CD14-positive monocyte (primary cell): ENCODE measurements around the gene ARID1B. TPM values are rescaled to one million over a fixed set of nuclear protein-coding genes. Genes with fewer than 3 reads are reported as not detected.

ENCODE experiments used
- DNase-seq, 3 donors: peaks; one replicate each; pipeline ENCODE4 v3.0.0-alpha.2; 2011 to 2022
- H2AFZ ChIP-seq: 2 replicates; pipeline ENCODE4 v1.6.0; 2012; ENCODE audit warnings: mild to moderate bottlenecking, low read depth, low read length, inconsistent platforms; ENCODE audit not compliant: insufficient read depth, poor library complexity, severe bottlenecking
- H3K27ac ChIP-seq, 2 donors: 1 replicate in 1 of 2; 2 replicates in 1 of 2; pipeline ENCODE4 v1.5.1; 2012 to 2013; ENCODE audit warnings: low read length in 2 of 2, control low read depth in 1 of 2, inconsistent platforms in 1 of 2, low read depth in 1 of 2, mild to moderate bottlenecking in 1 of 2
- H3K27me3 ChIP-seq, 2 donors: one replicate each; pipeline versions ENCODE4 v1.6.0 to v1.6.1; 2011 to 2013; ENCODE audit warnings: low read length in 2 of 2; ENCODE audit not compliant: control insufficient read depth in 2 of 2, insufficient read depth in 2 of 2
- H3K36me3 ChIP-seq, 2 donors: replicated peaks in 1 of 2; 1 replicate in 1 of 2; 2 replicates in 1 of 2; pipeline versions ENCODE4 v1.5.1 to v1.6.1; 2012 to 2013; ENCODE audit warnings: low read length in 2 of 2, control low read depth in 1 of 2, inconsistent platforms in 1 of 2, mild to moderate bottlenecking in 1 of 2; ENCODE audit not compliant: insufficient read depth in 2 of 2, control insufficient read depth in 1 of 2
- H3K4me1 ChIP-seq, 2 donors: 1 replicate in 1 of 2; 2 replicates in 1 of 2; pipeline versions ENCODE4 v1.5.1 to v1.6.1; 2012 to 2013; ENCODE audit warnings: low read length in 2 of 2, control low read depth in 1 of 2, inconsistent platforms in 1 of 2, mild to moderate bottlenecking in 1 of 2, moderate library complexity in 1 of 2; ENCODE audit not compliant: insufficient read depth in 2 of 2, control insufficient read depth in 1 of 2
- H3K4me2 ChIP-seq: replicated peaks from 2 replicates; pipeline ENCODE3; 2012; ENCODE audit warnings: low read length, moderate library complexity, mild to moderate bottlenecking; ENCODE audit not compliant: poor library complexity, severe bottlenecking; ENCODE audit errors: extremely low read depth
- H3K4me3 ChIP-seq, 3 experiments: fragments of 200-600 bp in 1 of 3; sonication (generic) in 1 of 3; replicated peaks in 1 of 3; 1 replicate in 2 of 3; 2 replicates in 1 of 3; pipeline ENCODE4 v1.5.1; 2011 to 2013; ENCODE audit warnings: low read length in 3 of 3, mild to moderate bottlenecking in 3 of 3, control low read depth in 2 of 3, low read depth in 2 of 3, inconsistent platforms in 1 of 3, moderate library complexity in 1 of 3
- H3K79me2 ChIP-seq: 2 replicates; pipeline ENCODE4 v1.6.0; 2012; ENCODE audit warnings: mild to moderate bottlenecking, control low read depth, inconsistent platforms, low read length, moderate library complexity; ENCODE audit not compliant: insufficient read depth
- H3K9ac ChIP-seq: 2 replicates; pipeline ENCODE4 v1.6.0; 2017; ENCODE audit warnings: low read length, mild to moderate bottlenecking; ENCODE audit not compliant: insufficient read depth, poor library complexity, severe bottlenecking
- H3K9me3 ChIP-seq, 2 donors: replicated peaks in 1 of 2; 1 replicate in 1 of 2; 2 replicates in 1 of 2; pipeline versions ENCODE4 v1.5.1 to v1.6.1; 2012 to 2013; ENCODE audit warnings: low read length in 2 of 2, control low read depth in 1 of 2; ENCODE audit not compliant: control insufficient read depth in 1 of 2, insufficient read depth in 1 of 2
- H4K20me1 ChIP-seq: 2 replicates; pipeline ENCODE4 v1.6.0; 2012; ENCODE audit warnings: mild to moderate bottlenecking, low read length, control low read depth, moderate library complexity; ENCODE audit not compliant: insufficient read depth
- H3K27ac Mint-ChIP-seq, 7 donors: one replicate each; pipeline ENCODE4 v1.8.0; 2020; ENCODE audit warnings: mild to moderate bottlenecking in 7 of 7, mixed read lengths in 7 of 7, moderate library complexity in 6 of 7, inconsistent platforms in 2 of 7
- H3K27me3 Mint-ChIP-seq, 3 donors: one replicate each; pipeline ENCODE4 v1.8.0; 2021 to 2022; ENCODE audit warnings: low read depth in 3 of 3, mild to moderate bottlenecking in 3 of 3, mixed read lengths in 3 of 3, moderate library complexity in 3 of 3, inconsistent platforms in 1 of 3
- H3K36me3 Mint-ChIP-seq, 2 donors: one replicate each; pipeline ENCODE4 v1.8.0; 2020; ENCODE audit warnings: mixed read lengths in 2 of 2, inconsistent platforms in 1 of 2, mild to moderate bottlenecking in 1 of 2
- H3K4me1 Mint-ChIP-seq: one replicate; pipeline ENCODE4 v1.8.0; 2020; ENCODE audit warnings: mild to moderate bottlenecking, mixed read lengths
- H3K4me3 Mint-ChIP-seq, 2 donors: one replicate each; pipeline ENCODE4 v1.8.0; 2020; ENCODE audit warnings: mild to moderate bottlenecking in 2 of 2, mixed read lengths in 2 of 2, moderate library complexity in 1 of 2
- H3K9me3 Mint-ChIP-seq, 7 donors: one replicate each; pipeline ENCODE4 v1.8.0; 2020 to 2022; ENCODE audit warnings: mixed read lengths in 7 of 7, mild to moderate bottlenecking in 6 of 7, moderate library complexity in 6 of 7, inconsistent platforms in 2 of 7
- CTCF ChIP-seq: fragments of 200-600 bp; IDR thresholded peaks from one replicate; pipeline ENCODE4 v1.8.0; 2022; ENCODE audit warnings: antibody characterized with exemption, mild to moderate bottlenecking
- WGBS: methylation state at CpG from one replicate; pipeline ENCODE4 v1.1.5; 2013; ENCODE audit warnings: missing lambda C conversion rate; ENCODE audit not compliant: insufficient coverage; 5-methylcytosine and 5-hydroxymethylcytosine counted together
- intact Hi-C, 2 donors: fragments of 100-400 bp; cut with micrococcal nuclease; formaldehyde crosslinking; loops; one replicate each; pipeline versions ENCODE4 v1.15.0 to v1.15.1; 2023
- polyA plus RNA-seq, 3 donors: library from polyadenylated mRNA; depleted of rRNA in 1 of 3; unstranded in 2 of 3; stranded (reverse) in 1 of 3; fragments of 300-500 nt in 2 of 3; fragments of >200 nt in 1 of 3; fragmentation: Illumina TruSeq in 2 of 3; gene quantifications; 1 replicate in 2 of 3; 2 replicates in 1 of 3; pipeline ENCODE4 v1.2.3, GENCODE V29; 2012 to 2021

ARID1B gene
- polyA plus RNA-seq, 3 donors: 3.2 to 22.1 (median 3.8) TPM

- Histone ChIP-seq H2AFZ (no peak overlapping the region), H3K27me3 (no peaks in the 10 kb centered on the region), H3K27ac (no peak overlapping the region), H3K9ac (no peak overlapping the region), H3K9me3 (no peaks in the 10 kb centered on the region), H3K4me1 (peaks cover 20 to 29% of the 10 kb centered on the region in 2 donors), H3K36me3 (no peaks in the 10 kb centered on the region), H3K4me2 (no peak overlapping the region), H3K79me2 (peaks cover 59% of the 10 kb centered on the region), H3K4me3 (no peak overlapping the region), H4K20me1 (peaks cover 54% of the 10 kb centered on the region)
- no CpG with 5 or more reads among the region's 2 CpGs for WGBS
- intact Hi-C loops: loop anchor here (5.0 to 10.0 kb wide), 4 partner anchors 62 to 1709 kb away; partner anchors contain the start of gene TFB1M (in 1 of the 2)
- no peak for DNase-seq
- Mint-ChIP-seq H3K27me3 (no peaks in the 10 kb centered on the region), H3K9me3 (peaks cover 0 to 7% (median 0%) of the 10 kb centered on the region in 7 donors), H3K27ac (no peak overlapping the region), H3K4me1 (peaks cover 35% of the 10 kb centered on the region), H3K36me3 (no peaks in the 10 kb centered on the region), H3K4me3 (no peak overlapping the region)
- no peak for TF ChIP-seq CTCF
Measured at GRCh38 chr6:157023958-157024357, 246.8 kb downstream of the ARID1B start.

GRCh38 chr6:157024745-157025144 is 247.6 kb downstream of the ARID1B start:
- no peaks in the 10 kb centered on the region for H3K27me3 ChIP-seq
- H3K9me3 Mint-ChIP-seq: peaks cover 0 to 7% (median 0%) of the 10 kb centered on the region in 7 donors
- peaks cover 54% of the 10 kb centered on the region for H4K20me1 ChIP-seq
- H3K9me3 ChIP-seq: no peaks in the 10 kb centered on the region
- H3K36me3 Mint-ChIP-seq: peaks cover 1 to 5% of the 10 kb centered on the region in 2 donors
- H3K27ac ChIP-seq: no peak overlapping the region
- H3K4me1 Mint-ChIP-seq: peaks cover 27% of the 10 kb centered on the region
- peaks cover 12 to 21% of the 10 kb centered on the region in 2 donors for H3K4me1 ChIP-seq
- WGBS: 35% methylated on average over 2 of the region's 3 CpGs
- H3K27me3 Mint-ChIP-seq: no peaks in the 10 kb centered on the region
- no peak overlapping the region for H3K4me3 Mint-ChIP-seq
- H3K9ac ChIP-seq: no peak overlapping the region
- no peak overlapping the region for H3K4me2 ChIP-seq
- H2AFZ ChIP-seq: no peak overlapping the region
- H3K79me2 ChIP-seq: peaks cover 66% of the 10 kb centered on the region
- intact Hi-C loops: loop anchor here (5.0 to 10.0 kb wide), 4 partner anchors 62 to 1710 kb away; partner anchors contain the start of gene TFB1M (in 1 of the 2)
- DNase-seq: peak in 1 of 3 donors; percentile 14
- no peak for TF ChIP-seq CTCF
- H3K27ac Mint-ChIP-seq: peak overlapping the region in 1 of 7 donors; percentile 60
- H3K4me3 ChIP-seq: no peak overlapping the region
- H3K36me3 ChIP-seq: no peaks in the 10 kb centered on the region
